HG02973 (cell line): ENCODE results near the gene SFT2D2.

Experiments
- ATAC-seq: cut with Tn5 transposase; IDR thresholded peaks from one replicate; pipeline ENCODE4 v1.9.1; 2021; ENCODE audit warnings: moderate library complexity; ENCODE audit not compliant: unreplicated experiment

Gene SFT2D2

DNA sequence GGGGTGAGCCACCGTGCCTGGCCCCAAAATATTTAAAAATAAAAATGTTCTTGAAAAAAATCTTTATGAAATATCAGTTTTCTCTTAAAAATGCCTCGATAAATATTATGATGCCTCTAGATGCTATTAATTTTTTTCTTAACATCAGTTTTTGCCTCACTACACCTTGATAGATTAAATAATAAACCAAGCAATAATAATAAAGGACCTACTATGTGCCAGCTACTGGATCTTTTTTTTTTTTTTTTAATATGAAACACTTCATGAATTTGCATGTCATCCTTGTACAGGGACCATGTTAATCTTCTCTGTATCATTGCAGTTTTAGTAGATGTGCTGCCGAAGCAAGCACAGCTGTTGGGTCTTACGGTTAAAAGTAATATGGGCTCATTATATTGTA is 37.3 kb downstream of the SFT2D2 start:
- ATAC-seq: no peak

DNA sequence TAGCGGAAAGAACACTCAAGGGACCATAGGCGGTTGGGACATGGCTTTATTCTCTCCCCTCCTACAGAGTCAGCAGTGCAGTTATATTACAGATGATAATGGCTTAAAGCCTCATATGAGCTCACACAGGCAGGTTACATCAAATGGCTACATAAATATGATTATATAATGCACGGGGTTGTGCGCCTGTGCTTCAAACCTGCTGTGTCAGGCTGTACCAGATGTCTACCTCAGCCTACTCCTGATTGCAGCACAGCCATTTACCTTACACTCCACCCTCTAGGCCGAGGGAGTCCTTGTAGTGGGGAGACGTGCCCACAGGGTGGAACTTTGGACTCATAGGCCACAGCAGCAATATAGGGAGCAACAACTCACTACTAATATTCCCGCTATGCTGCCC is 38.5 kb downstream of the SFT2D2 start:
- no peak for ATAC-seq

DNA sequence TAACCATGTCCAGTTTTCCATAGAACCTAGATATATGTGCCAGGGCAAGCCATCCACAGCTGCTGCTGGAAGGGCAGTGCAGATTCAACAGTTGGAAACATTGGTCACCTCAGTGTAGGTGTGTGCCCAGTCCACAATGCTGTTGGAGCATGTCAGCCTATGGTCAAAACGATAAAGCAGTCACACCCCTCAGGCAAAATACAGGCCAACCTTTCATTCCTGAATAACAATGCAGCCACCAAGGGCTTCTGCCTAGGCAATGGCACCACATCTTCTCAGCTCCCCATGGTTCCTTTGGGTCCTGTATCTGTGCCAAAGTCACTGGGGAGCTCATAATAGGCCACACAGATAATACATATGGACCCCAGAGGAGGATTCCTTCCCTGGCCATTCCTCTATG is 39.8 kb downstream of the SFT2D2 start:
- no peak for ATAC-seq

- no peak for ATAC-seq
Observed at GRCh38 chr1:168266644-168267186, 40.9 kb downstream of the SFT2D2 start.

GRCh38 chr1:168271636-168272035 is 45.8 kb downstream of the SFT2D2 start:
- ATAC-seq: no peak

- ATAC-seq: no peak
Observed at GRCh38 chr1:168273575-168273974, 47.8 kb downstream of the SFT2D2 start.

- ATAC-seq: no peak
Observed at GRCh38 chr1:168279253-168279652, 53.4 kb downstream of the SFT2D2 start.

- no peak for ATAC-seq
Observed at GRCh38 chr1:168280296-168280927, 54.6 kb downstream of the SFT2D2 start, which contains the start of gene TBX19. TBX19 (plus strand) TSS chr1:168280877; CDS start chr1:168281091, 214 bp downstream.

GRCh38 chr1:168281603-168282325 is 56.0 kb downstream of the SFT2D2 start:
- no peak for ATAC-seq

- ATAC-seq: no peak
Observed at GRCh38 chr1:168285521-168285790, 59.7 kb downstream of the SFT2D2 start.

DNA sequence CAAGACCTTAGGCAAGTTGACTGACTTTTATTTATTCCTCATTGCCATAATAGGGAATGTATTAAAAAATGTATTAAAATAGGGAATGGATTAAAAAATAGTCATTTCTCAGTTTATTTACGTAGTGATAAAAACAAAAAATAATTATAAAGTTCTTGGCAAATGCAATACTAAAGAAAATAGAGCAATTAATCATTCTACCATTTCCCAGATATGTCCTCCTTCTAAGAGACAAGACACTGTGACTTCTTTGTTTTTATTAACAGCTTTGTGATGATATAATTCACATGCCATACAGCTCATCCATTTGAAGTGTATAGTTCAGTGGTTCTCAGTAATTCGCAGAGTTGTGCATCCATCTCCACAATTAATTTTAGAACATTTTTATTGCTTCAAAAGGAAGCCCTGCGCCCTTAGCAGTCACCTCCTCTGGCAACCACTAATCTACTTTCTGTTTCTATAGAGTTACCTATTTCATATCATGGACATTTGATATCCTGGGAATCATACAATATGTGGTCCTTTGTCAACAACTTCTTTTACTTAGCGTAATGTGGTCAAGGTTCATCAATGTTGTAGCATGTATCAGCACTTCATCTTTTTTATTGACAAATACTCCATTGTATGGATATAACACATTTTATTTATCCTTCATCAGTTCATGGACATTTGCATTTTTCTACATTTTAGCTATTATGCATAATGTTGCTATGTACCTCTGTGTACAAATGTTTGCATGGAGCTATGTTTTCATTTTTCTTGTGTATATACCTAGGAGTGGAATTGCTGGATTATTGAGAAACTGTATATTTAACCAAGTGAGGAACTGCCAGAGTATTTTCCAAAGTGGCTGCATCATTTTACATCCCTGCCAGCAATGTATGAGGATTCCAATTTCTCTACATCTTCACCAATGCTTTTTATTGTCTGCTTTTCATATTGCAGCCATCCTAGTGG is 60.4 kb downstream of the SFT2D2 start:
- ATAC-seq: no peak

DNA sequence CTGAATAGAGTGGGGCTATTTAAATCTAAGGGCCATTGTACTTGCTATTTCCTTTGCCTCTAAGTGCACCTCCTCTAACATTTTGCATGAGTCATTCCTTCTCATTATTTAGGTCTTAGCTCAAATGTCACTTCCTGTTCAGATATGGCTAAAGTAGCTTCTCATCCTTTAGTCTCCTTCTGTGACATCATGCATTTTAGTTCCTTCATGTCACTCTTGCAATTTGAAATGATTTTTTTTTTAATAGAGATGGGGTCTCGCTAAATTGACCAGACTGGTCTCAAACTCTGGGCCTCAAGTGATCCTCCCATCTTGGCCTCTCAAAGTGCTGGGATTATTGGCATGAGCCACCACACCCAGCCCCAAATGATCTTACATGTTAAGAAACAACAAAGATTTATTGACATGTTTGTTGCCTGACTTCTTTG is 61.4 kb downstream of the SFT2D2 start:
- no peak for ATAC-seq

DNA sequence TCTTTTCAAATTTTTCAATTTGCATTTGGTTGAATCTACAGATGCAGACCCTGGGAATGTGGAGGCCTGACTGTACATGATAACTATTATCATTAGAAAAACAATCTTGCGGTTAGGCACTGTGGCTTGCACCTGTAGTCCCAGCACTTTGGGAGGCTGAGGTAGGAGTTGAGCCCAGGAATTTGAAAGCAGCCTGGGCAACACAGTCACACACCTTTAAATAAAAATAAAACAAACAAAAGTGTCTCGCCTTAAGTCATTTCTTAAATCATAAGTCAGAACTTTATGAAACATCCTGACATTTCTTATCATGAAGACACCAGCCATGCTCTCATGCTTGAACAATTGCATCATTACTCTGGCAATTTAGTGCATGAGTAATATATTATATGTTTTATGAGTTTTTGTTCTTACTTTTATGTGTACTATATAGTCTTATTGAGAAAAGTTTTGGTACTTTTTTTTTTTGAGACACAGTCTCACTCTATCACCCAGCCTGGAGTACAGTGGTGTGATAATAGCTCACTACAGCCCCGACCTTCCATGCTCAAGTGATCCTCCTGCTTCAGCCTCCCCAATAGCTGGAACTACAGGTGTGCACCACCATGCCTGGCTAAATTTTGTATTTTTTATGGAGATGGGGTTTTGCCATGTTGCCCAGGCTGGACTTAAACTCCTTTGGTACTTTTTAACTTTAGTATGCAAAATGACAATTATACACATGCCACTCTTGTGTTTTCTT is 62.7 kb downstream of the SFT2D2 start:
- no peak for ATAC-seq

DNA sequence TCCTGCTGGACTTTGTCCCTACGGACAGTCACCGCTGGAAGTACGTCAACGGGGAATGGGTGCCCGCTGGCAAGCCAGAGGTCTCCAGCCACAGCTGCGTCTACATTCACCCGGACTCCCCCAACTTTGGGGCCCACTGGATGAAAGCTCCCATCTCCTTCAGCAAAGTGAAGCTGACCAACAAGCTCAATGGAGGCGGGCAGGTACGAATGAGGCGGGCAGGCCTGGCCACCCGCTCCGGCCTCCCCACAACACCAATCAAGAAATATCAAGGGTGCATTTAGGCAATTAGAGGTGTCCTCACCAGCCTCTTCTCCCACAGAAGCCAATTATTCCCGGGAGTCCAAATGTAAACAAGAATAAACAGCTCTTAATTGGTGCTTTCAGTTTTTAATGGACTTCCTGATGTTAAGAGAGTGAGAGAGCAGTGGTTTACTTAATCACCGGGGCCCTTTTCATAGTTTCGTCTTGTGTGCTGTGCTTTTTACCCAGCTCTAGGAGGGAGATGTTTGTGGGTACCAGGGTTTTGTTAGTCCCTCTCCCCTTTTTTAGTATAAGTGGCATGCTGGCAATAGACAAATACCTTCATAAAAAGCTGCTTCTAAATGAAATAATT is 65.5 kb downstream of the SFT2D2 start:
- ATAC-seq: no peak

- no peak for ATAC-seq
Observed at GRCh38 chr1:168293356-168293755, 67.6 kb downstream of the SFT2D2 start.

DNA sequence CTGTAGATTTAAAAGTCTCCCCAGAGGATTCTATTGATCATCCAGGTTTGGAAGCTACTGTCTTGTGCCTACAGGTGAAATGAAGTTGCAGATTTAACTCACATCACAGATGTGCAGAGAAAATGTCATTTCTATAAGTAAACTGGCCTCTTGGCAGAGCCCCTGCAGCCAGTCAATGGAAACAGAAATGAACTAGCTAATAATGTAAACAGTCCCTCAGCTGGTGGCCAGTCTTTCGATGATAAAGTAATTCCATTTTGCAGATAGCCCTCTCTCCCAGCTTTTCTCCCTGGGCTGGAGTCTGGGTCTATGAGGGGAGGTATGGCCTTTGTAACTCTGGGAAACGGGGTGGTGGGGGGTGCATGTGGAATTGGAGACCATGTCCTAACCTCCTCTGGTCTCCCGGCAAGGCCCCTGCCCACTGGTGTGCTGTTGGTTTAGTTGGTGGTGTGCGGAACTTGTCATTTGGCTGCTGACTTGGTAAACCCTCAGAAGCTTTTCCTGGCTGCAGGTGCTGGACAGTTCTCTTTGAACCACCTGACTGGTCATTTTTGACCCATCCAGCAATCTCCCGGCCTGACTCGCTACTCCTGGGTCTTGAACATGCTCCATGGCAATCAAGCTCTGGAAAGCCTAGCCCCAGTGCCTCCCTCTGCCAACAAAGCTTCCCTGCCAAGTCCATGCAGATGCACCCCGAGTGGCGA is 69.8 kb downstream of the SFT2D2 start:
- no peak for ATAC-seq

DNA sequence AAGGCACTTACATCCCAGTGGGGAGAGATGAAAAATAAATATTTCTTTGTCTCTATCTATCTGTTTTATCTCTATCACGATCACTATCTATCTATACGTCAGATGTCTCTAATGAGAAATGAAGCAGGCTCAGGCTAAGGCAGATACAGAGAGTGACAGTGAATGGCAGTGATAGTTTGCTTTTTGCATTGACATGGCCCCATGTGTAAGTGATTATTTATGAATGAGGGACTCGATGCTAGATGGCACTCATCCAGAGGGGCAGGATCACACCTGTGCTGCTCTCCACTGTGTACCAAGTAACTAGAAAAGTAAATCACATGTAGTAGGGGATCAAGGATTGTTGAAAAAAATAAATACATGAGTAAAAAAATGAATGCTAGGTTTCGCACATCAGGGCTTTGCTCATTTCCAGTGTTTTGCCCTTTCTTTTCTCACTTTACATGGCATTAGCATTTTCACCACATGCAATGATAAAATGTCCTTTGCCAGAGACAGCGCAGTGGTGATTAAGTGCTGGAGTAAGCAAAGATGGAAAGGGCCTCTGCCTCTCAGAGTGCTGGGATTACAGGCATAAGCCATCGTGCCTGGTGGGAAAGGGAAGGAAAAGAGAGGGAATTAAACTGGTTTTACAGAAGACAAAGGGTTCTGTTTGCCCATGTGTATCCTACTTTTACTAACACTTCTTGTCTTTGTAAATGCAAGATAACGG is 71.4 kb downstream of the SFT2D2 start:
- no peak for ATAC-seq

- no peak for ATAC-seq
Observed at GRCh38 chr1:168298446-168298845, 72.6 kb downstream of the SFT2D2 start.

GRCh38 chr1:168300626-168301025 is 74.8 kb downstream of the SFT2D2 start:
- ATAC-seq: no peak
